Activated CD4-positive, alpha-beta T cell treated with anti-CD3 and anti-CD28 coated beads, Interleukin-2, Interleukin-4, amounts not matched to agents 100 ng/mL and 50 ng/mL, durations not matched to agents 16 hours and 8 hours (primary cell): ENCODE measurements around the gene TMF1.

Experiments used
- DNase-seq: peaks from one replicate; pipeline ENCODE4 v3.0.0-alpha.2; 2020; ENCODE audit warnings: low spot score

The TMF1 gene, protein sequence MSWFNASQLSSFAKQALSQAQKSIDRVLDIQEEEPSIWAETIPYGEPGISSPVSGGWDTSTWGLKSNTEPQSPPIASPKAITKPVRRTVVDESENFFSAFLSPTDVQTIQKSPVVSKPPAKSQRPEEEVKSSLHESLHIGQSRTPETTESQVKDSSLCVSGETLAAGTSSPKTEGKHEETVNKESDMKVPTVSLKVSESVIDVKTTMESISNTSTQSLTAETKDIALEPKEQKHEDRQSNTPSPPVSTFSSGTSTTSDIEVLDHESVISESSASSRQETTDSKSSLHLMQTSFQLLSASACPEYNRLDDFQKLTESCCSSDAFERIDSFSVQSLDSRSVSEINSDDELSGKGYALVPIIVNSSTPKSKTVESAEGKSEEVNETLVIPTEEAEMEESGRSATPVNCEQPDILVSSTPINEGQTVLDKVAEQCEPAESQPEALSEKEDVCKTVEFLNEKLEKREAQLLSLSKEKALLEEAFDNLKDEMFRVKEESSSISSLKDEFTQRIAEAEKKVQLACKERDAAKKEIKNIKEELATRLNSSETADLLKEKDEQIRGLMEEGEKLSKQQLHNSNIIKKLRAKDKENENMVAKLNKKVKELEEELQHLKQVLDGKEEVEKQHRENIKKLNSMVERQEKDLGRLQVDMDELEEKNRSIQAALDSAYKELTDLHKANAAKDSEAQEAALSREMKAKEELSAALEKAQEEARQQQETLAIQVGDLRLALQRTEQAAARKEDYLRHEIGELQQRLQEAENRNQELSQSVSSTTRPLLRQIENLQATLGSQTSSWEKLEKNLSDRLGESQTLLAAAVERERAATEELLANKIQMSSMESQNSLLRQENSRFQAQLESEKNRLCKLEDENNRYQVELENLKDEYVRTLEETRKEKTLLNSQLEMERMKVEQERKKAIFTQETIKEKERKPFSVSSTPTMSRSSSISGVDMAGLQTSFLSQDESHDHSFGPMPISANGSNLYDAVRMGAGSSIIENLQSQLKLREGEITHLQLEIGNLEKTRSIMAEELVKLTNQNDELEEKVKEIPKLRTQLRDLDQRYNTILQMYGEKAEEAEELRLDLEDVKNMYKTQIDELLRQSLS

DNA sequence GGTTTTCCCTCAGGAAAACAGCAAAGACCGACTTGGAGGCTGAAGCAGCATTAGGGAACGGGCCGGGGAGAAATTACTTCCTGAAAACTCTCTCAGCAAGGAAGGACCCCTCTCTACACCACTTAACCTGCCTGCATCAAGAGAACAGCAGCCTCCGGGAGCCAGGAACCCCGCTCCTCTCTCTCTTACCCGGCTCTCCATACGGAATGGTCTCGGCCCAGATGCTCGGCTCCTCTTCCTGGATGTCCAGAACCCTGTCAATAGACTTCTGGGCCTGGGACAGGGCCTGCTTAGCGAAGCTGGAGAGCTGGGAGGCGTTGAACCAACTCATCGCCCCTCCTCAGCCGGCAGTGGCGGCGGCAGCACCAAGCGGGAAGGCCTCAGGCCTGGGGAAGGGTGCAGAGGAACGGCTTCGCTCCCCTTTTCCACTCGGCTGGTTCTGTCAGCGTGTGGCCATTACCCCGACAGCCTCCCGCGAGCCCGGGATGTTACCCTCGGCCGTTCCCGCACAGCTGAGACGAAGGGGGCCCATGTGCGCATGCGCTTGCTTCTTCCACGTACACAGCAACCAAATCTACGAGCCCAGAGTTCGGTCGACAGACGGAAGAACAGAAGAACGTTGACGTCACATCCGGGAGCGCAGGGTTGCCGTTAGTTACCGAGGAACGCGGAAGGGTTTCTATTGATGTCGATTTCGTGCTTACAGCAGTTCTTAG lies at the start of gene TMF1:
Gene TMF1, minus strand, starts transcription at position 578 of the 716 bp plus-strand sequence. Its CDS starts 247 bp downstream, at position 331.
- DNase-seq = peak; percentile 99

DNA sequence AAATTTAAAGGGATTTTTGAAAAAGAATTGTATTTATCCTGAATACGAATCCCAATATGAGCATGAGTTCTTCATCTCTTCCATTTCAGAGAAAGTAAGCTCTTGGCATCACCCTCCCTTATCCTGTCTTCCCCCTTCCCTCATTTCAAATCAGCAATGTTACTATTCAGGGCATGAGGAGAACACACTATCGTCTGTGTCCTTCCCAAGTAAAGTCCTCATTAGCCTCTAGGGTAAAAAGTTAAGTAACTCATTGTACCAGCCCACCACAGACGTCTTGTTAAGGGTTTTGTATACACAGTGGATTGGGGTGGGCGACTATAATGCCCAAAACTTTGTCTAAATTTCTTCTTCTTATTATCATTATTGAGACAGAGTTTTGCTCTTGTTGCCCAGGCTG lies 47.4 kb upstream of the TMF1 start:
- DNase-seq = no peak

DNA sequence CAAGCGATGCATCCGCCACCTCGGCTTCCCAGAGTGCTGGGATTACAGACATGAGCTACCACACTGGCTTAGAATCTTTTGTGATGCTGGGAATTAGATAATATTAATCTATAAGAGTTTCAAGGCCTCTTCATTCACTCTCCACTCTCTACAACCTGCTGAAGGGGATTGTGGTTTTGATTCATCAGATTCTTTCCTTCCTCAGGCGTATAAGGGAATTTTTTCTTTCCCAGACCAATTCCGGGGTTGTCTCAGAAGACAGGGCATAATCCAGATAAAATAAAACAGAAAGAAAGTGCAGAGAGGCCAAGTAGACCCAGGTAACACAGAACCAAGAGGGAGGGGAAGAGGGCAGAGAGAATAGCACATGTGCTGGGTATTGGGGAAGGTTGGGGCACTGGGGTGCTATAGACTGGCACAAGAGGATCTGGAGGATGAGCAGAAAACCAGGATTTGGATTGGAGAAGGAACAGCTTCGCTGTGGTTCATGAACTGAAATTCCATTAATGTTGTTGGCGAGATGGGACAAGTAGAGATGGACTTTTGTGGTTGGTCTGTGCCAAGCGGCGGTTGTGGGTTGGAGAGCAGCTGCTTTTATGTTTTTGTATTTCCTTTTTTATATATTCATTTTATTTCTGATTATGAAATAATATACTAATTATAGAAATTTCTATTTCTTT lies 45.4 kb upstream of the TMF1 start:
- DNase-seq = no peak

DNA sequence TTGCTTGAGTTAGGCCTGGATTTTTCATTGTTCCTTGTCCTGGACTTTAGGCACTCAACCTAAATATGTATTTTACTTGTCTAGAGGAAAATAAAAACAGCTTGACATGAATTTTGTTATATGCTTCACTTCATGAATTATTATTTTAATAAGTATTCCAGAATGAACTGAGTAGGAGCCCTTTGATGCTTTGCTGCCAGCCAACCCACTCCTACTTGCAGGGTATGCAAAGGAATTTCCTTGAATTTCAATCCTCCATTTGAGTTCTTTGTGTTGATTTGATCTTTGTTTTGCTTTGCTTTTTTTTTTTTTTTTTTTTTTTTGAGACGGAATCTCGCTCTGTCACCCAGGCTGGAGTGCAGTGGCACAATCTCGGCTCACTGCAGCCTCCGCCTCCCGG lies 44.2 kb upstream of the TMF1 start:
- no peak for DNase-seq

DNA sequence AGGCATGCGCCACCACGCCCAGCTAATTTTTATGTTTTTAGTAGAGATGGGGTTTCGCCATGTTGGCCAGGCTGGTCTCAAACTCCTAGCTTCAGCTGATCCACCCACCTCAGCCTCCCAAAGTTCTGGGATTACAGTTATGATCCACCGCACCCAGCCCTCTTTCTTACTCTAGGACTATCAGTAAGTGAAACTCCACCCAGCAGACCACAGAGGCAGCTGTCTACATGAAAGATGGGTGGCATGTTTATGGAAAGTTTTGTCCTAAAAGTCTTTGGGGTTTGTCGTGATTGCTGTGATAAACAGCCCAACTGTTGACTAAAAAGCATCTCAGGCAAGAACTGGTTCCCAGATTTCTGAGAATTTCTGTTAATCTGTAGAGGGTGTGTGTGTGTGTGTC lies 43.5 kb upstream of the TMF1 start:
- peak; percentile 48 for DNase-seq

DNA sequence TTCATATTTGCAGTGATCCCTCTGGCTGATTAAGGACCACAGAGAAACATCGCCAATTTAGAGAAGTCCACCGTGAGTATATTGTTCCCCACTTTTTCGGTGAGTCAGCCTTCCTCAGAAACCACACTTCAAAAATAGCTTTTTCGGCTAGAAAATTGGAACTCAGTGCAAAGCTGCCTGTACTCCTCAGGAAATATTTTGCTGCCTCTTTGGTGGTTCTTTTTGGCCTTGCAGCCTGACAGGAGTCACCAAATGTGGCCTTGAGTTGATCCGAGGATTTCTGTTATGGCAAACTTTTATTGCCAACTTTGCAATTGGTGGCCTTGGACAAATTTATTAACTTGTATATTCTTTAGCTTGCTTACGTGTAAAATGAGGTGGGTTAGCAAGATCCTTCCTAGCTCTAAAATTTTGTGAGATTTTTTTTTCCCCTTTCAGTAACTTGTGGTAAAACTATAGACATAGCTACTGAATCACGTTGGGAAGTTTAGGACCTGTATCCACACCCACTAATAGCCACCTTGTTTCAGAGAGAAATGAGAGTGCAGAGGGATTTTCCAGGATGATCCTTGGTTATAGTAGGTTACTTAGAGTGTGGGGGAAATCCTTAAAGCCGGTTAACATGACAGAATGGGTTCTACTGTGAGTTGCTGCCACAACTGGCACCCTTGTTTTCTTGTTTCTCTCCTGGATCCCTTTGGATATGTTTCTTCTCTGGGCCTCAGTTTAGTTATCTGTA lies 42.5 kb upstream of the TMF1 start:
- DNase-seq = peak; percentile 47

DNA sequence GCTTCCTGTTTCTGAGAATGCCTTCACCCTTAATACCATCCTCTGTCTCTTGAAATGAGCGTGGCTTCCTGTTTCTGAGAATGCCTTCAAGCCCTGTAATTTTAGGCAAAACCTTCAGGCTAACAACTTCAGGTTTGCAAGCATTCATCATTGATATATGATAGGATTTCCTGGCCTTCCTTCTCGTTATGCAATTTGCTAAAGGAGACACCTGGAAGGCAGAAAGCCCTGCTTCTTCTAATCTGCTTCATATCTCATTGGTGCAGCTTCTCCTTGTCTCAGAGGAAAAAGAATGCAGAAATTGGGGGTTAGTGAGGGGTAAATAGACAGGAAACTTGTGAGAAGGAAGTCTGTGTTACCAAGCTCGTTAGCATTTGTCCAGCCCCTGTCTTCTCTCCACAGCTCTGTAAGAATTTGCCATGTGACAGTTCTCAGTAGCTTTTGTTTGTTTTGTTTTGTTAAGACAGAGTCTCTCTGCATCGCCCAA lies 39.9 kb upstream of the TMF1 start:
- DNase-seq = peak; percentile 85

DNA sequence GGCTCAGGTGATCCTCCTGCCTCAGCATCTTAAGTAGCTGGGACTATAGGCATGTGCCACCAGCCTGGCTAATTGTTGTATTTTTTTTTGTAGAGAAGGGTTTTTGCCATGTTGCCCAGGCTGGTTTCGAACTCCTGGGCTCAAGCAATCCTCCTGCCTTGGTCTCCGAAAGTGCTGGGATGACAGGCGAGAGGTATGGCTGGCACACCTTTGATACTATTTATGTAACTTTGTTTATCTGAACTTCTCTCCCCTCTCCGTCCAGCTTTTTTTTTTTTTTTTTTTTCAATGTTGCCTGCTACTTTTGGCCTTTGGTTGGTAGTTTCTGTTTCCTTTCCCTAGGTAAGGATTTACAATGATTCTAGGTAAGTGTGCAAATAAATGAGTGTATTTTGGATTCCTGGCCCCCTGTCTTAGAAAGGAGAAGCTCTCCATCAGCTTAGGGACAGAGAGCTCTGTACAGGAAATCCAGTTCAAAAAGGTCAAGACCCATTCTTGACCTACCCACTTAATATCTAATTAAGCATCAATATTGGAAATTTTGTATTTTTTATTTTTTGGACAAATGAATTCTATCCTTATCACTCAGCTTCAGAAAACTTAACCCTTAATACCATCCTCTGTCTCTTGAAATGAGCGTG lies 39.4 kb upstream of the TMF1 start:
- DNase-seq = no peak

DNA sequence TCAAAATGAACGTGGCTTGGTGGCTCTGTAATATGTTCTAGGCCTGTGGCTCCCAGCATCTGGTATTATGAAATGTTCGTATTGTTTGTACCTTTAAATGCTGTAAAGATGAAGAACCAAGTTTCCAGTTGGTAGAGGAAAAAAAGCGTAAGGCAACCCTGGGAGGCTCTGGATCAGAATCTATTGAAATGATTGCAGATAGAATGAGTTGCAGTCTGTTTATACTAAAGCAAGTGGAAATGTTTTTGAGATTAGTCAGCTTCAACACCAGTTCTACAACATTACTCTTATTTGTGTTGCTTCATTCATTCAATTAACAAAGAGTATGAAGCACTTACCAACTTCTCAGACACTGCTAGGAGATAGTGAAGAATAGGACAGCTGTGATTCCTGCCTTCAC lies 37.9 kb upstream of the TMF1 start:
- no peak for DNase-seq

DNA sequence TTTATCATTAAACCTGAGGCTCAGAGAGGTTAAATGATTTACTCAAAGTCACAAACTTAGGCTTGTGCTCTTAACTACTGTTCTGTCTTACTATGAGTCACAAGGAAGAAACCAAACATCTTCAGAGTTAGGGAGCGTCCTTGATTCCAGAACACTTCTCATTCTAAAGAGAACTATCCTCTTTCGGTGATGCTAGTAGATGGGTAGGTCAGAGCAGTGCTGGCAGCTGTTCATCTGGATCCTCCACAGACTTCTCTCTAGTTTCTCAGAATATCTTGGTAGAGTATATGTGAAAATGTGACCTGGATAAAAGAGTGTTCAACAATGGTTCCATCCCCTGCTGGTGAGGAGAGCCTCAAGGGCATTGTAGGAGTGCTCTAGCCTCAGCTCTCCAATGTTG lies 35.9 kb upstream of the TMF1 start:
- DNase-seq = peak; percentile 63

DNA sequence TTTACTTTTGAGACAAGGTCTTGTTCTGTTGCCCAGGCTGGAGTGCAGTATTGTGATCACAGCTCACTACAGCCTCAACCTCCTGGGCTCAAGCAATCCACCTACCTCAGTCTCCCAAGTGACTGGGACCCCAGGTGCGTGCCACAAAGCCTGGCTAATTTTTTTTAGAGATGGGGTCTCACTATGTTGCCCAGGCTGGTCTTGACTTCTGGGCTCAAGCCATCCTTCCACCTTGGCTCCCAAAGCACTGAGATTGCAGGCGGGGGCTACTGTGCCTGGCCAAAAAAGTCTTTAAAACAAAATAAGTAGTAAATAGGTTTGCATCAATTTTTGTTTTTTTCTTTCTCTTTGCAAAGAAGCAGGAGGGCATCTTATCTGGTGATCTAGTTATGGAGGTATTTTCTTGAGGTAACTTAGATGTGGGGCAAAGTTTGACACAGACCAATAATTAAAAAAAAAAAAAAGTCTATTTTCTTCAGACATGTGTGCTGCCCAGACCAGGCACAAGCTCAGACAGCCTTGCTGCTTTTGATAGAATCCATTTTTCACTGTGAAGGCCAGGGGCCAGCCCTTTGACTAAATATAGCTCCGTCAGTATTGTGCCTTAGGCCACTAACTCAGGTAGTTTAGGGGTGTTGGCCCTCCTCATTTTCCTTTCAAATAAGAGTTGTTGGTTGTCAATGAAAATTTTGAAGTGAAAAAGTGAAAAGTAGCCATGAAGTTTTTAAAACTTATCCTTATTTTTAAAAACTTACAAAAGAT lies 35.1 kb upstream of the TMF1 start:
- no peak for DNase-seq

DNA sequence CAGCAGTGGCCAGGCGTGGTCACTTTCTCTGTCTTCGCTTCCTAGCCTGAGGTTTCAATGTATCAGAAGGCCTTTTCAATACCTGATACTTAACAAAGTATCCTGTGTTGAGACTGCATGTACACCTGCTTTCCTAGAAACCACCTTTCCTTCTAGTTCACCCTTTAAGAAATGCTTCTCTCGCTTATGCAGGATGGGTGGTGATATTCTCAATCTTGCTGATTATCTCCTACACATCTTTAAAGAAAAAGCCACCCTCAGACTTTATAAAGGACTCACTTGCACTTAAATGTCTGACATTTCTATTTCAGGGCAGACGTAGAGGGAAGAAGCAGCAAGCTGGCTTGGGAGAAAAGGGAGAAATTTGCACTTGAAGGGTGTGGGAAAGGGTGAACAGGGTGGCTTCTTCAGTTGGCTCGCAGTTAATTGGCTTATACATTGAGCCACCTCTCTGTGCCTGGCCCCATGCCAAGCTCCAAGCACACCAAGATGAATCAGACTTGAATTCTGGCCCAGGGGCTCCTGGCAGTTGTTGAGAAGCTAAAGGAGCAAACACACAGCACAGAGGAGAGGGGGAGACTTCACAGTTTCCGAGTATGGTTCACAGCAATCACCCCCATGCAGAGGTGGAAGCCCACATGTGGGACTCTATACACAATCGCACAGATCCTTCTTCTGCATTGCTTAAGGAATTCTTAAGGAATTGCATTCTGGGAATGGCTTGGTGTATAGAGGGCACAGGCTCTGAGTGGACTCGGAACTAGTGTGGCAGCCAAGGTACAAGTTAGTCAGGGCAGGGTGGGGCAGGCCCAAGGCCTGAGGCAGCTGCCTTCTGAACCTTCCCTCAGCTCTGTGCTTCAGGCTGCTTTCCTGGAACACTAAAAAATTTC lies 33.9 kb upstream of the TMF1 start:
- peak; percentile 78 for DNase-seq

DNA sequence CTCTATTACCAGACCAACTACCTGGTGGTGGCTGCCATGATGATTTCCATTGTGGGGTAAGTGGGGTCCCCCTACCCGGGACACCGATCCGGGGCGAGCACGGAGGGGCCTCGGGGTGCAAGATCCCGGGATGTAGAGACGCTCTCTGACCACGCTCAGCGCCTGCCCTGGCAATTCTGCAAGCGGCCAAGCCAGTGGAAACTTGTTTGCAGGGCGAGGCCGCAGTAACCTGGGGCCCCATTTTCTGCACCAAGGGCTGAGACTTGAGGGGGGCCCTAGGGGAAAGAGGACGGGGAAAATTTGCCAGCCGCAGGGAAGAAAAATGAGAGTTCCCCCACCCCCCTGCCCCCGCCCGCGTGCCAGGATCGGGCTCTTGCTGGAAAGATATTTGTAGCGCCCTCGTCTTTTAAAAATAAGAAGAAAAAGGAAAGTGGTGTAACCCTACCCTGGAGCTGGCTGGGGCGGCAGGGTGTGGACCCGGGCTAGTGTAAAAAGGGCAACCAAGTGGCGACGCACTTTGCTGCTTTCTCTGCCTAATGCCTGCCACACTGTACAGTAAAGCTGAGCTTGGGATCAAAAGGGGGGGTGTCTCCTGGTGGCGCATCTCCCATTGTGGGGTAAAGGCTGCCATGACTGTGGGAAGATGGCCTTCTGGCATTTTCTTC lies 33.2 kb upstream of the TMF1 start:
- DNase-seq = peak; percentile 11

DNA sequence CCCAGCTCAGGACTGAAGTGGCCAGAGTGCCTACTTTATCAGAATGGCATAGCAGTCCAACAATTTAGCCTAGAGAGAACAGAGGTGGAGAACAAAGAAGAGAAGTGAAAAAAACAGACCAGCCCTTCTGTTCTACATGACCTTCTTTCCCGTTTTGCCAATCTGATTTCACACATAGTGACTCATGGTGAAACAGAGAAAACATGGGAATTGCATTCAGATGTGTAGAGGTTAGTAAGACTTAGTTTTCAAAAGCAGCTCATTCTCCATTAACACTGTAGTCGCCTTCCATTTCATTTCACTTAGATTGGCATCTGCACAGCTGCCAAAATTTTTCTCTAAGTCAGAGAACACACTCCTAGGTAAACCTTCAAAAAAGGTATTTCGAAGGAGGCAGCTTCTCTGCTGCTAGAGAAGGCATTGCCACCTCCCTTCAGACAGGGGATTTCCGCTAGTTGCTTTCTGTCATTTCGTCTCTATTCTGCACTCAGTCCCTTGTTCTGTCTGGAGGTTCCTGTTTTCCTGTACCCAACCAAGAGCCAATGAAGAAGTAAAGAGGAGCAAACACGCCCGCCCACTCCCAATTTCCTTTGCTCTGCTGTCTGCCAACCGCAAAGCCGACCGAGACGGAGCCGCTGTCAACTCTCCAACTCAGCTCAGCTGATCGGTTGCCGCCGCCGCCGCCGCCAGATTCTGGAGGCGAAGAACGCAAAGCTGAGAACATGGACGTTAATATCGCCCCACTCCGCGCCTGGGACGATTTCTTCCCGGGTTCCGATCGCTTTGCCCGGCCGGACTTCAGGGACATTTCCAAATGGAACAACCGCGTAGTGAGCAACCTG lies 32.4 kb upstream of the TMF1 start, which contains the start of gene ARL6IP5:
Gene ARL6IP5, plus strand, starts transcription at position 612 of the 842 bp plus-strand sequence. Its CDS starts 111 bp downstream, at position 723.
- peak; percentile 96 for DNase-seq

DNA sequence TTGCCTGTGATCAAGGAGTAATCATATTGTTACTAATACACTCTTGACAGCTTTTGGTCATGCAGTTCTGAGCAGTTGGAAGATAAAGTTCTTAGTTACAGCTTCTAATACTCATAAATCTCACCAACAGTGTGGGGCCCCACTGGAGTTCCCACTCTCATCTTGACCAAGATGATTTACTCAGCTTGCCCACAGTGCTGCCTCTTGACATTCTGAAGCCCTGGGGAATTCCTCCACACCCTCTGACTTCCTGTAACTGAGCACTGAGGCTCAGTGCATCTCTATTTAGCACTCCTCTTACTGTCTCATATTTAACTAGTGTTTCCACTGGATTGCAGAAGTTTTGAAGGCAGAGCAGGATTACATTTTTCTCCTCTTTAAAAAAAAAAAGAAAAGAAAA lies 30.7 kb upstream of the TMF1 start:
- DNase-seq = peak; percentile 92

DNA sequence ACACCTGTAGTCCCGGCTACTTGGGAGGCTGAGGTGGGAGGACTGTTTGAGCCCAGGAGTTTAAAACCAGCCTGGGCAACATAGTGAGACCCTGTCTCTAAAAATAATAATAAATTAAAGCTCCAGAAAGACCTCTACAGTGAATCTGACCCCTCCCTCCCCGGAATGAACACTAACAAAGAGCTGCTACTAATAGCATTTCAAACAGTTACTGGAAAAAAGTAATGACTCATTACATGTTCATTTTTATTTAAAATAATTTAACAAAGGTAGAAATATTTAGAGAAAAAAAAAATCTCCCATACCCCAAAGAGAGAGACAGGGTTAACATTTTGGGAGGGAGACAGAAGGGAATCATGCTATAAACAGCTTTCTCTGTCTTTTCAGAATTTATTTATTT lies 30.2 kb upstream of the TMF1 start:
- no peak for DNase-seq
